HCT116 (cell line): ENCODE measurements around the gene KCNE1.
"Not testable (repeated sequence)": the region's sequence is repeated elsewhere in the genome, so short reads cannot be mapped to it uniquely, and the experiment has no call there.

Experiments used
- CBX3 ChIP-seq: IDR thresholded peaks from 2 replicates; pipeline ENCODE4 v1.6.1; 2012; ENCODE audit warnings: low read depth
- CEBPB ChIP-seq: IDR thresholded peaks from 2 replicates; pipeline ENCODE4 v1.6.1; 2012; ENCODE audit warnings: low read depth
- CTCF ChIP-seq, 3 experiments: fragments of 200-600 bp in 1 of 3; sonication (generic) in 1 of 3; IDR thresholded peaks in 2 of 3; conservative IDR thresholded peaks in 1 of 3; 2 replicates each; pipeline ENCODE4 v1.5.1; 2012 to 2017; ENCODE audit warnings: low read depth in 2 of 3, low read length in 2 of 3, antibody characterized with exemption in 1 of 3, borderline replicate concordance in 1 of 3, control low read depth in 1 of 3, mild to moderate bottlenecking in 1 of 3, mixed read lengths in 1 of 3, mixed run types in 1 of 3, moderate library complexity in 1 of 3; ENCODE audit not compliant: insufficient read depth in 1 of 3
- ELF1 ChIP-seq: IDR thresholded peaks from 2 replicates; pipeline ENCODE4 v1.6.1; 2012; ENCODE audit warnings: low read depth, borderline replicate concordance
- EZH2 ChIP-seq: fragments of 200-600 bp; sonication (generic); IDR thresholded peaks from 2 replicates; pipeline ENCODE4 v1.6.1; 2017; ENCODE audit warnings: antibody characterized with exemption, mixed run types
- EZH2phosphoT487 ChIP-seq: fragments of 200-600 bp; IDR thresholded peaks from 2 replicates; pipeline ENCODE4 v1.6.1; 2018; ENCODE audit warnings: antibody characterized with exemption, borderline replicate concordance
- MAX ChIP-seq: IDR thresholded peaks from 2 replicates; pipeline ENCODE4 v1.6.1; 2012
- POLR2A ChIP-seq: IDR thresholded peaks from 2 replicates; pipeline ENCODE4 v1.7.0; 2011; ENCODE audit warnings: borderline replicate concordance; ENCODE audit not compliant: insufficient read depth, insufficient read length; ENCODE audit errors: extremely low read depth
- POLR2AphosphoS5 ChIP-seq: IDR thresholded peaks from 2 replicates; pipeline ENCODE4 v1.6.1; 2011; ENCODE audit warnings: mild to moderate bottlenecking, low read depth, low read length, moderate library complexity
- REST ChIP-seq: IDR thresholded peaks from 2 replicates; pipeline ENCODE4 v1.6.1; 2012; ENCODE audit warnings: low read depth
- SP1 ChIP-seq: IDR thresholded peaks from 2 replicates; pipeline ENCODE4 v1.6.1; 2012; ENCODE audit warnings: low read depth
- TCF7L2 ChIP-seq: IDR thresholded peaks from 2 replicates; pipeline ENCODE4 v1.7.0; 2011; ENCODE audit warnings: borderline replicate concordance, inconsistent platforms; ENCODE audit not compliant: insufficient read depth, insufficient read length; ENCODE audit errors: extremely low read depth
- YY1 ChIP-seq: IDR thresholded peaks from 2 replicates; pipeline ENCODE4 v1.6.1; 2011; ENCODE audit warnings: low read length, low read depth, moderate library complexity, mild to moderate bottlenecking; ENCODE audit not compliant: insufficient replicate concordance; ENCODE audit errors: extremely low read depth
- ZNF274 ChIP-seq: fragments of 200-500 bp; sonication (Bioruptor generic); IDR thresholded peaks from 2 replicates; pipeline ENCODE4 v1.6.1; 2014; ENCODE audit warnings: mild to moderate bottlenecking, low read depth, low read length, inconsistent platforms

GRCh38 chr21:34455628-34456027 lies 56.4 kb downstream of the KCNE1 start:
- TF ChIP-seq CTCF (IDR thresholded peaks at IDR 0.05 in 2 of 3, conservative IDR thresholded peaks at IDR 0.05 in 1 of 3; ENCODE audit: borderline replicate concordance in 1 of 3, insufficient read depth in 1 of 3, low read depth in 2 of 3, low read length in 2 of 3); POLR2A; MAX; CEBPB; EZH2phosphoT487; REST; ZNF274; POLR2AphosphoS5; EZH2; SP1; ELF1; TCF7L2; YY1; CBX3: not testable (repeated sequence)
